NB4 (cell line): ENCODE measurements around the gene FAM210A.

Source experiments
- CTCF ChIP-seq: IDR thresholded peaks from one replicate; pipeline ENCODE4 v1.5.1; 2012; ENCODE audit warnings: low read depth, low read length
- MYC ChIP-seq: IDR thresholded peaks from 2 replicates; pipeline ENCODE4 v1.6.1; 2011; ENCODE audit warnings: low read depth, low read length
- POLR2A ChIP-seq: IDR thresholded peaks from 2 replicates; pipeline ENCODE4 v1.6.1; 2011; ENCODE audit warnings: mild to moderate bottlenecking; ENCODE audit not compliant: insufficient read length; ENCODE audit errors: extremely low read depth
- TF ChIP-seq, protein P1 (sequence below): IDR thresholded peaks from 2 replicates; pipeline ENCODE4 v1.6.1; 2011; ENCODE audit warnings: low read depth, low read length

DNA sequence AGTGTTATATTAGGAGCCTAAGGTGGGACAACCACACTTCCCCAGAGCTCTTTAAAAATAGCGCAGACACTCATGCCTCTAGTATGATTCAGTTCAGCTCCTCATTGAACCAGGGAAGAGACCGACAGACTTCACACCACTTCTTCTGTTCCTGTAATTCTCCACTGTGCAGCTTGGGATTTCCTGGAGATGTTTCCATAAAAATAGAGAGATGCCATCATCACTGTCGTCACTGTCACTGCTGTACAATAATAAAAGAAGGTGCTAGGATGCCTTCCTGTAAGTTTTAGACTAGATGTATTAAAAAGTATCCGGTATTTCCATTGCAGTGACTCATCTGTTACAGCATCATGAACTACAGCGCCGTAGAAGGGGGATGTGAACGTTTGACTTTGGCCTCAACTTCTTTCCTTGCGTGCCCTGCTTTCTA, 110.9 kb downstream of the FAM210A start:
- TF ChIP-seq CTCF (no peak), POLR2A (no peak), MYC (no peak)
- TF ChIP-seq, protein P1, sequence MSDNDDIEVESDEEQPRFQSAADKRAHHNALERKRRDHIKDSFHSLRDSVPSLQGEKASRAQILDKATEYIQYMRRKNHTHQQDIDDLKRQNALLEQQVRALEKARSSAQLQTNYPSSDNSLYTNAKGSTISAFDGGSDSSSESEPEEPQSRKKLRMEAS = no peak
